Keratinocyte (primary cell): ENCODE data around the gene ALDOA. TPM values are rescaled to one million over a fixed set of nuclear protein-coding genes. Genes with fewer than 3 reads are reported as not detected.
"Not testable (repeated sequence)": the region's sequence is repeated elsewhere in the genome, so short reads cannot be mapped to it uniquely, and the experiment has no call there.

ENCODE experiments used
- DNase-seq: peaks from one replicate; pipeline ENCODE4 v3.0.0-alpha.2; 2011; ENCODE audit warnings: low read depth, missing footprints, low spot score
- FAIRE-seq: peaks from 2 replicates; lab custom pipeline; 2011; peaks lifted over from hg19 to GRCh38; lab: Jason Lieb, UNC
- H2AFZ ChIP-seq: 2 replicates; pipeline ENCODE4 v1.6.0; 2012; ENCODE audit warnings: low read length, control low read depth, inconsistent platforms; ENCODE audit not compliant: control insufficient read depth
- H3K27ac ChIP-seq: 2 replicates; pipeline ENCODE4 v1.5.1; 2011; ENCODE audit warnings: low read length; ENCODE audit not compliant: control insufficient read depth, insufficient read depth
- H3K27me3 ChIP-seq: 3 replicates; pipeline ENCODE4 v1.6.0; 2011; ENCODE audit warnings: low read length; ENCODE audit not compliant: control insufficient read depth, insufficient read depth; ENCODE audit errors: extremely low read depth
- H3K36me3 ChIP-seq, 2 experiments: 2 replicates in 1 of 2; 3 replicates in 1 of 2; pipeline ENCODE4 v1.5.1; 2011; ENCODE audit warnings: low read length in 2 of 2, mild to moderate bottlenecking in 1 of 2; ENCODE audit not compliant: control insufficient read depth in 2 of 2, insufficient read depth in 2 of 2; ENCODE audit errors: extremely low read depth in 1 of 2
- H3K4me1 ChIP-seq: 3 replicates; pipeline ENCODE4 v1.5.1; 2011; ENCODE audit warnings: low read length; ENCODE audit not compliant: control insufficient read depth, insufficient read depth; ENCODE audit errors: extremely low read depth
- H3K4me2 ChIP-seq: 3 replicates; pipeline ENCODE4 v1.6.0; 2011; ENCODE audit warnings: low read depth, low read length; ENCODE audit not compliant: control insufficient read depth, insufficient read depth; ENCODE audit errors: extremely low read depth
- H3K4me3 ChIP-seq, 3 experiments: fragments of 200-600 bp in 1 of 3; sonication (generic) in 1 of 3; 2 replicates in 2 of 3; 3 replicates in 1 of 3; pipeline ENCODE4 v1.5.1; 2011 to 2016; ENCODE audit warnings: low read length in 3 of 3, mild to moderate bottlenecking in 3 of 3, control low read depth in 2 of 3, inconsistent platforms in 1 of 3, low read depth in 1 of 3, mixed read lengths in 1 of 3, mixed run types in 1 of 3, moderate library complexity in 1 of 3; ENCODE audit not compliant: control insufficient read depth in 2 of 3, insufficient read depth in 2 of 3; ENCODE audit errors: extremely low read depth in 1 of 3
- H3K79me2 ChIP-seq: 2 replicates; pipeline ENCODE4 v1.6.0; 2012; ENCODE audit warnings: low read length; ENCODE audit not compliant: control insufficient read depth, insufficient read depth
- H3K9ac ChIP-seq: 3 replicates; pipeline ENCODE4 v1.6.0; 2011; ENCODE audit warnings: low read length; ENCODE audit not compliant: control insufficient read depth, insufficient read depth; ENCODE audit errors: extremely low read depth
- H3K9me1 ChIP-seq: 3 replicates; pipeline ENCODE4 v1.6.0; 2011; ENCODE audit warnings: low read length; ENCODE audit not compliant: control insufficient read depth, insufficient read depth; ENCODE audit errors: extremely low read depth
- H3K9me3 ChIP-seq: 2 replicates; pipeline ENCODE4 v1.5.1; 2012; ENCODE audit warnings: low read depth, low read length; ENCODE audit not compliant: control insufficient read depth
- H4K20me1 ChIP-seq: 3 replicates; pipeline ENCODE4 v1.6.0; 2011; ENCODE audit warnings: low read length; ENCODE audit not compliant: control insufficient read depth, insufficient read depth; ENCODE audit errors: extremely low read depth
- CTCF ChIP-seq, 3 experiments: IDR thresholded peaks in 1 of 3; conservative IDR thresholded peaks in 1 of 3; optimal IDR thresholded peaks in 1 of 3; 2 replicates in 2 of 3; 3 replicates in 1 of 3; pipeline versions ENCODE3 to v1.5.1; 2011; ENCODE audit warnings: low read length in 3 of 3, mild to moderate bottlenecking in 3 of 3, moderate library complexity in 2 of 3, control low read depth in 1 of 3, inconsistent platforms in 1 of 3; ENCODE audit not compliant: insufficient read depth in 2 of 3; ENCODE audit errors: extremely low read depth in 1 of 3
- EZH2 ChIP-seq: IDR thresholded peaks from one replicate; pipeline ENCODE4 v1.6.1; 2012; ENCODE audit warnings: inconsistent platforms, mild to moderate bottlenecking, low read length, moderate library complexity
- dilution Hi-C: fragments of 300-500 bp; cut with MboI; formaldehyde crosslinking; loops from one replicate; pipeline ENCODE4 v1.7.0; 2020; ENCODE audit warnings: low sequenced_read_pairs; ENCODE audit not compliant: extremely low pct_ligation_motif_present
- polyA plus RNA-seq, 5 experiments: library from polyadenylated mRNA; depleted of rRNA in 3 of 5; stranded (reverse) in 3 of 5; stranded (forward) in 1 of 5; unstranded in 1 of 5; fragments of >200 nt; gene quantifications; 1 replicate in 1 of 5; 2 replicates in 3 of 5; 3 replicates in 1 of 5; pipeline versions ENCODE4 v1.2.1 to v1.2.3, GENCODE V29; 2011 to 2012; ENCODE audit warnings: missing spikeins in 2 of 5, low read depth in 1 of 5, low replicate concordance in 1 of 5

ALDOA gene
- polyA plus RNA-seq, 1 donor (not counting 4 experiments of a cell fraction or from before 2014, with no cell fraction given): 800 TPM

DNA sequence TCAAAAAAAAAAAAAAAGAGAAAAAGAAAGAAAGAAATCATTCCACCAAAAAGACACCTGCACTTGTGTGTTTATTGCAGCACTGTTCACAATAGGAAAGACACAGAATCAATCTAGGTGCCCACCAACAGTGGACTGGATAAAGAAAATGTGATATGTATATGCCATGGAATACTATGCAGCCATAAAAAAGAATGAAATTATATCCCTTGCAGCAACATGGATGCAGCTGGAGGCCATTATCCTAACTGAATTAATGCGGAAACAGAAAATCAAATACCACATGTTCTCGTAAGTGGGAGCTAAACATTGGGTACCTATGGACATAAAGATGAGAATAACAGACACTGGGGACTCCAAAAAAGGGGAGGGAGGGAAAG is 48.3 kb upstream of the ALDOA start:
- Histone ChIP-seq H3K9ac (no peak overlapping the region), H3K27me3 (peaks cover 3% of the 10 kb centered on the region), H3K4me3 (no peak overlapping the region), H3K9me3 (no peaks in the 10 kb centered on the region), H3K27ac (no peak overlapping the region), H3K4me2 (no peak overlapping the region), H3K9me1 (no peaks in the 10 kb centered on the region), H3K4me1 (peaks cover 4% of the 10 kb centered on the region), H2AFZ (no peak overlapping the region), H3K79me2 (no peaks in the 10 kb centered on the region), H3K36me3 (no peaks in the 10 kb centered on the region), H4K20me1 (no peaks in the 10 kb centered on the region)
- FAIRE-seq: no peak
- TF ChIP-seq CTCF (optimal IDR thresholded peaks at IDR 0.05 in 1 of 3, IDR thresholded peaks at IDR 0.05 in 1 of 3, conservative IDR thresholded peaks at IDR 0.05 in 1 of 3; ENCODE audit: extremely low read depth in 1 of 3, insufficient read depth in 2 of 3, low read length in 3 of 3) (no peak), EZH2 (no peak)
- no peak for DNase-seq
- dilution Hi-C loops: no loop called here

GRCh38 chr16:30017937-30018336 is 47.6 kb upstream of the ALDOA start:
- H3K36me3 ChIP-seq, H3K9me3 ChIP-seq, H3K4me2 ChIP-seq, H3K27ac ChIP-seq, H3K9me1 ChIP-seq, FAIRE-seq, H3K9ac ChIP-seq, H3K27me3 ChIP-seq, H2AFZ ChIP-seq, H3K4me1 ChIP-seq, H4K20me1 ChIP-seq, DNase-seq, dilution Hi-C loops, H3K79me2 ChIP-seq, H3K4me3 ChIP-seq: not testable (repeated sequence)

- Histone ChIP-seq H3K27ac (no peak overlapping the region), H3K36me3 (no peaks in the 10 kb centered on the region), H3K79me2 (no peaks in the 10 kb centered on the region), H2AFZ (no peak overlapping the region), H3K4me2 (no peak overlapping the region), H3K9ac (no peak overlapping the region), H4K20me1 (no peaks in the 10 kb centered on the region), H3K4me3 (no peak overlapping the region), H3K4me1 (peaks cover 4% of the 10 kb centered on the region), H3K9me1 (no peaks in the 10 kb centered on the region), H3K27me3 (no peaks in the 10 kb centered on the region), H3K9me3 (no peaks in the 10 kb centered on the region)
- no peak for TF ChIP-seq CTCF (optimal IDR thresholded peaks at IDR 0.05 in 1 of 3, IDR thresholded peaks at IDR 0.05 in 1 of 3, conservative IDR thresholded peaks at IDR 0.05 in 1 of 3; ENCODE audit: extremely low read depth in 1 of 3, insufficient read depth in 2 of 3, low read length in 3 of 3)
- no peak for TF ChIP-seq EZH2
- DNase-seq (no peak), FAIRE-seq (no peak)
- dilution Hi-C loops: no loop called here
These were observed 46.8 kb upstream of the ALDOA start for GRCh38 chr16:30018731-30019158.
